ENCODE results near the gene GCSH. TPM values are rescaled to one million over a fixed set of nuclear protein-coding genes. Genes with fewer than 3 reads are reported as not detected.

GCSH gene
- total RNA-seq, 3 donors from 2014 or later = 16.5 to 23.1 (median 17.5) TPM

- no peaks in the 10 kb centered on the region for H3K27me3 Mint-ChIP-seq (ENCODE audit: low read depth)
- DNase-seq (no peak), ATAC-seq (no peak)
- peaks cover 5% of the 10 kb centered on the region for H3K4me1 Mint-ChIP-seq (ENCODE audit: low read depth)
- H3K4me3 Mint-ChIP-seq = no peak overlapping the region
- H3K36me3 Mint-ChIP-seq (ENCODE audit: insufficient read depth) = no peaks in the 10 kb centered on the region
- H3K9me3 Mint-ChIP-seq = no peaks in the 10 kb centered on the region
Observed at GRCh38 chr16:81080233-81080632, 16.0 kb downstream of the GCSH start.

GRCh38 chr16:81077076-81077940, 18.9 kb downstream of the GCSH start, which contains the start of gene C16orf46:
Gene C16orf46 (minus strand): TSS chr16:81077238. CDS start chr16:81063955, 13,283 bp downstream.
- Mint-ChIP-seq H3K36me3 (ENCODE audit: insufficient read depth) (no peaks in the 10 kb centered on the region), H3K4me1 (ENCODE audit: low read depth) (peaks cover 5% of the 10 kb centered on the region), H3K9me3 (no peaks in the 10 kb centered on the region), H3K27me3 (ENCODE audit: low read depth) (peaks cover 6% of the 10 kb centered on the region), H3K4me3 (no peak within 1 kb of the TSS)
- peak; percentile 96 for DNase-seq
- ATAC-seq = peak; percentile 87 to 88

GRCh38 chr16:81076566-81077075, 19.6 kb downstream of the GCSH start:
- Mint-ChIP-seq H3K4me3 (no peak overlapping the region), H3K27me3 (ENCODE audit: low read depth) (peaks cover 6% of the 10 kb centered on the region), H3K36me3 (ENCODE audit: insufficient read depth) (no peaks in the 10 kb centered on the region), H3K4me1 (ENCODE audit: low read depth) (peaks cover 5% of the 10 kb centered on the region), H3K9me3 (no peaks in the 10 kb centered on the region)
- DNase-seq (peak; percentile 95), ATAC-seq (peak; percentile 87 to 90)

GRCh38 chr16:81073560-81074330, 22.4 kb downstream of the GCSH start:
- peaks cover 5% of the 10 kb centered on the region for H3K4me1 Mint-ChIP-seq (ENCODE audit: low read depth)
- H3K36me3 Mint-ChIP-seq (ENCODE audit: insufficient read depth) = no peaks in the 10 kb centered on the region
- no peaks in the 10 kb centered on the region for H3K9me3 Mint-ChIP-seq
- DNase-seq (no peak), ATAC-seq (no peak)
- H3K27me3 Mint-ChIP-seq (ENCODE audit: low read depth) = peaks cover 11% of the 10 kb centered on the region
- H3K4me3 Mint-ChIP-seq = no peak overlapping the region

GRCh38 chr16:81071805-81072204, 24.4 kb downstream of the GCSH start:
- H3K4me3 Mint-ChIP-seq = no peak overlapping the region

GRCh38 chr16:81070979-81071378, 25.2 kb downstream of the GCSH start:
- H3K9me3 Mint-ChIP-seq = no peaks in the 10 kb centered on the region
- H3K36me3 Mint-ChIP-seq (ENCODE audit: insufficient read depth) = no peaks in the 10 kb centered on the region
- no peak for ATAC-seq
- H3K4me1 Mint-ChIP-seq (ENCODE audit: low read depth) = peaks cover 2% of the 10 kb centered on the region
- H3K27me3 Mint-ChIP-seq (ENCODE audit: low read depth) = peaks cover 11% of the 10 kb centered on the region
- H3K4me3 Mint-ChIP-seq = no peak overlapping the region
- DNase-seq = no peak

More at GRCh38 chr16:81071805-81072204, 24.4 kb downstream of the GCSH start:
- Mint-ChIP-seq H3K4me1 (ENCODE audit: low read depth) (peaks cover 2% of the 10 kb centered on the region), H3K27me3 (ENCODE audit: low read depth) (peaks cover 11% of the 10 kb centered on the region), H3K9me3 (no peaks in the 10 kb centered on the region), H3K36me3 (ENCODE audit: insufficient read depth) (no peaks in the 10 kb centered on the region)
- DNase-seq = no peak
- no peak for ATAC-seq

- no peak for DNase-seq
- H3K27me3 Mint-ChIP-seq (ENCODE audit: low read depth) = peaks cover 7% of the 10 kb centered on the region
Observed at GRCh38 chr16:81069063-81069462, 27.1 kb downstream of the GCSH start.

GRCh38 chr16:81067166-81067565, 29.0 kb downstream of the GCSH start:
- ATAC-seq (no peak), DNase-seq (no peak)
- H3K27me3 Mint-ChIP-seq (ENCODE audit: low read depth) = peaks cover 5% of the 10 kb centered on the region
- H3K9me3 Mint-ChIP-seq = no peaks in the 10 kb centered on the region
- no peaks in the 10 kb centered on the region for H3K4me1 Mint-ChIP-seq (ENCODE audit: low read depth)
- no peak overlapping the region for H3K4me3 Mint-ChIP-seq
- H3K36me3 Mint-ChIP-seq (ENCODE audit: insufficient read depth) = no peaks in the 10 kb centered on the region

More at GRCh38 chr16:81069063-81069462, 27.1 kb downstream of the GCSH start:
- no peak for ATAC-seq
- H3K4me3 Mint-ChIP-seq = no peak overlapping the region
- no peaks in the 10 kb centered on the region for H3K4me1 Mint-ChIP-seq (ENCODE audit: low read depth)
- no peaks in the 10 kb centered on the region for H3K9me3 Mint-ChIP-seq
- H3K36me3 Mint-ChIP-seq (ENCODE audit: insufficient read depth) = no peaks in the 10 kb centered on the region

- no peaks in the 10 kb centered on the region for H3K4me1 Mint-ChIP-seq (ENCODE audit: low read depth)
- H3K27me3 Mint-ChIP-seq (ENCODE audit: low read depth) = peaks cover 5% of the 10 kb centered on the region
- no peak overlapping the region for H3K4me3 Mint-ChIP-seq
- no peak for DNase-seq
- no peaks in the 10 kb centered on the region for H3K9me3 Mint-ChIP-seq
- ATAC-seq = no peak
- H3K36me3 Mint-ChIP-seq (ENCODE audit: insufficient read depth) = no peaks in the 10 kb centered on the region
Observed at GRCh38 chr16:81066681-81067080, 29.5 kb downstream of the GCSH start.

- H3K27me3 Mint-ChIP-seq (ENCODE audit: low read depth) = no peaks in the 10 kb centered on the region
- no peaks in the 10 kb centered on the region for H3K4me1 Mint-ChIP-seq (ENCODE audit: low read depth)
- no peaks in the 10 kb centered on the region for H3K36me3 Mint-ChIP-seq (ENCODE audit: insufficient read depth)
- no peak for DNase-seq
- ATAC-seq = no peak
- no peak overlapping the region for H3K4me3 Mint-ChIP-seq
- no peaks in the 10 kb centered on the region for H3K9me3 Mint-ChIP-seq
Observed at GRCh38 chr16:81061871-81062608, 34.2 kb downstream of the GCSH start.

- Mint-ChIP-seq H3K4me3 (no peak overlapping the region), H3K9me3 (no peaks in the 10 kb centered on the region), H3K36me3 (ENCODE audit: insufficient read depth) (no peaks in the 10 kb centered on the region), H3K4me1 (ENCODE audit: low read depth) (no peaks in the 10 kb centered on the region), H3K27me3 (ENCODE audit: low read depth) (no peaks in the 10 kb centered on the region)
- DNase-seq (no peak), ATAC-seq (no peak)
Observed at GRCh38 chr16:81061307-81061640, 34.9 kb downstream of the GCSH start.

- Mint-ChIP-seq H3K9me3 (no peaks in the 10 kb centered on the region), H3K4me3 (no peak overlapping the region), H3K4me1 (ENCODE audit: low read depth) (no peaks in the 10 kb centered on the region), H3K27me3 (ENCODE audit: low read depth) (no peaks in the 10 kb centered on the region), H3K36me3 (ENCODE audit: insufficient read depth) (no peaks in the 10 kb centered on the region)
- ATAC-seq (no peak), DNase-seq (no peak)
Observed at GRCh38 chr16:81060576-81061306, 35.5 kb downstream of the GCSH start.

- no peak overlapping the region for H3K4me3 Mint-ChIP-seq
- H3K27me3 Mint-ChIP-seq (ENCODE audit: low read depth) = no peaks in the 10 kb centered on the region
- peaks cover 21% of the 10 kb centered on the region for H3K9me3 Mint-ChIP-seq
Observed at GRCh38 chr16:81053761-81054160, 42.4 kb downstream of the GCSH start.

More at GRCh38 chr16:81053761-81054160, 42.4 kb downstream of the GCSH start:
- ATAC-seq (no peak), DNase-seq (no peak)
- Mint-ChIP-seq H3K4me1 (ENCODE audit: low read depth) (no peaks in the 10 kb centered on the region), H3K36me3 (ENCODE audit: insufficient read depth) (peaks cover 6% of the 10 kb centered on the region)
